Right lobe of liver (tissue), 6 donors: ENCODE measurements around the gene STK32A. TPM values are rescaled to one million over a fixed set of nuclear protein-coding genes. Genes with fewer than 3 reads are reported as not detected.

Experiments
- ATAC-seq, 4 donors: fragments of 200-7000 bp; cut with Tn5 transposase; one replicate each; pipeline ENCODE4 v1.9.1; 2020; ENCODE audit warnings: mild to moderate bottlenecking in 4 of 4, moderate library complexity in 4 of 4
- DNase-seq, 3 donors: peaks; one replicate each; pipeline ENCODE4 v3.0.0-alpha.2; 2020
- H3K27ac ChIP-seq, 3 donors: fragments of 200-600 bp; one replicate each; pipeline ENCODE4 v1.8.0; 2022
- H3K27me3 ChIP-seq, 2 donors: fragments of 200-600 bp; one replicate each; pipeline ENCODE4 v1.8.0; 2022
- H3K36me3 ChIP-seq, 4 donors: fragments of 200-600 bp; sonication (generic) in 1 of 4; one replicate each; pipeline versions ENCODE4 v1.5.1 to v1.8.0; 2017 to 2022; ENCODE audit warnings: control low read depth in 1 of 4
- H3K4me1 ChIP-seq, 4 donors: fragments of 200-600 bp; sonication (generic) in 1 of 4; one replicate each; pipeline versions ENCODE4 v1.5.1 to v1.8.0; 2017 to 2022; ENCODE audit warnings: control low read depth in 1 of 4
- H3K4me3 ChIP-seq, 3 donors: fragments of 200-600 bp; one replicate each; pipeline ENCODE4 v1.8.0; 2022
- H3K9me3 ChIP-seq, 4 donors: fragments of 200-600 bp; sonication (generic) in 1 of 4; one replicate each; pipeline versions ENCODE4 v1.5.1 to v1.8.0; 2017 to 2022; ENCODE audit warnings: control low read depth in 1 of 4
- CTCF ChIP-seq, 4 donors: fragments of 200-600 bp in 3 of 4; fragments of 450-650 bp in 1 of 4; IDR thresholded peaks; one replicate each; pipeline versions ENCODE4 v1.5.1 to v1.8.0; 2016 to 2022; ENCODE audit warnings: antibody characterized with exemption in 4 of 4, mild to moderate bottlenecking in 2 of 4
- POLR2A ChIP-seq: fragments of 450-650 bp; IDR thresholded peaks from one replicate; pipeline ENCODE4 v1.6.1; 2017; ENCODE audit warnings: antibody characterized with exemption, mild to moderate bottlenecking
- WGBS: methylation state at CpG from one replicate; pipeline ENCODE4 v1.1.6; 2018; ENCODE audit warnings: low coverage, low lambda C conversion rate; ENCODE audit not compliant: insufficient coverage; ENCODE audit errors: missing lambda C conversion rate; 5-methylcytosine and 5-hydroxymethylcytosine counted together
- intact Hi-C, 2 donors: fragments of 100-400 bp; cut with DNase I; formaldehyde crosslinking; loops; one replicate each; pipeline versions ENCODE4 v1.11.2 to v1.14.1; 2022
- total RNA-seq, 6 experiments: library from RNA; depleted of rRNA in 2 of 6; stranded (reverse); fragments of >200 nt in 2 of 6; fragmentation: NEBNext Ultra II Directional in 3 of 6; extraction: Animal tissue kit (Norgen Biotek cat#: 25700) in 3 of 6; gene quantifications; one replicate each; pipeline versions ENCODE4 v1.1.0 to v1.2.4, GENCODE V29; 2016 to 2023
- donor health status: DM: no; HTN: yes; CAD: no.
- donor health status: DM: no; HTN: no; CAD: no.
- donor health status: DM: no; HTN: no; CAD: no.
- donor health status: DM: no; HTN: yes; CAD: no.
- donor health status: DM: no; HTN: yes; CAD: no.

Gene STK32A
- total RNA-seq, 6 experiments from 2014 or later: 0.05 to 0.42 (median 0.15) TPM; not detected in 3

GRCh38 chr5:147303976-147304375 lies 69.2 kb downstream of the STK32A start:
- no peak for DNase-seq
- Histone ChIP-seq H3K9me3 (no peaks in the 10 kb centered on the region), H3K4me1 (no peaks in the 10 kb centered on the region), H3K27ac (no peak overlapping the region), H3K36me3 (no peaks in the 10 kb centered on the region), H3K27me3 (no peaks in the 10 kb centered on the region), H3K4me3 (no peak overlapping the region)
- no peak for ATAC-seq
- intact Hi-C loops: no loop called here
- 47% methylated on average over 2 of the region's 2 CpGs for WGBS
- TF ChIP-seq CTCF (IDR thresholded peaks at IDR 0.05) (no peak), POLR2A (no peak)

- no peak overlapping the region for H3K27ac ChIP-seq
- no peaks in the 10 kb centered on the region for H3K9me3 ChIP-seq
- ATAC-seq (no peak), DNase-seq (no peak)
- TF ChIP-seq POLR2A (no peak), CTCF (IDR thresholded peaks at IDR 0.05) (no peak)
- no peak overlapping the region for H3K4me3 ChIP-seq
- no peaks in the 10 kb centered on the region for H3K4me1 ChIP-seq
- no peaks in the 10 kb centered on the region for H3K27me3 ChIP-seq
- 75% methylated on average over 3 of the region's 9 CpGs for WGBS
- no peaks in the 10 kb centered on the region for H3K36me3 ChIP-seq
- intact Hi-C loops: no loop called here
These were observed 70.3 kb downstream of the STK32A start for GRCh38 chr5:147305147-147305546.

GRCh38 chr5:147306351-147306750 lies 71.5 kb downstream of the STK32A start:
- Histone ChIP-seq H3K4me1 (no peaks in the 10 kb centered on the region), H3K27me3 (no peaks in the 10 kb centered on the region), H3K36me3 (no peaks in the 10 kb centered on the region), H3K9me3 (no peaks in the 10 kb centered on the region), H3K4me3 (no peak overlapping the region), H3K27ac (no peak overlapping the region)
- TF ChIP-seq CTCF (IDR thresholded peaks at IDR 0.05) (no peak), POLR2A (no peak)
- no peak for DNase-seq
- intact Hi-C loops: no loop called here
- no peak for ATAC-seq

- no peaks in the 10 kb centered on the region for H3K27me3 ChIP-seq
- intact Hi-C loops: no loop called here
- no peaks in the 10 kb centered on the region for H3K36me3 ChIP-seq
- DNase-seq: no peak
- WGBS: 71% methylated on average over 4 of the region's 4 CpGs
- TF ChIP-seq POLR2A (no peak), CTCF (IDR thresholded peaks at IDR 0.05) (no peak)
- no peak overlapping the region for H3K4me3 ChIP-seq
- H3K9me3 ChIP-seq: no peaks in the 10 kb centered on the region
- H3K27ac ChIP-seq: no peak overlapping the region
- ATAC-seq: no peak
- no peaks in the 10 kb centered on the region for H3K4me1 ChIP-seq
These were observed 72.3 kb downstream of the STK32A start for GRCh38 chr5:147307170-147307569.

GRCh38 chr5:147309621-147310020 lies 74.8 kb downstream of the STK32A start:
- intact Hi-C loops: no loop called here
- DNase-seq: no peak
- H3K27ac ChIP-seq: no peak overlapping the region
- no peaks in the 10 kb centered on the region for H3K27me3 ChIP-seq
- WGBS: 35% methylated on average over 4 of the region's 4 CpGs
- H3K36me3 ChIP-seq: no peaks in the 10 kb centered on the region
- TF ChIP-seq POLR2A (no peak), CTCF (IDR thresholded peaks at IDR 0.05) (no peak)
- H3K4me1 ChIP-seq: no peaks in the 10 kb centered on the region
- ATAC-seq: no peak
- H3K9me3 ChIP-seq: no peaks in the 10 kb centered on the region
- H3K4me3 ChIP-seq: no peak overlapping the region
